Heart left ventricle (tissue), 13 donors: Measurements from ENCODE around the gene DCDC1.

Experiments used
- POLR2A ChIP-seq, 2 donors: fragments of 450-650 bp; IDR thresholded peaks; one replicate each; pipeline ENCODE4 v1.6.1; 2017; ENCODE audit warnings: antibody characterized with exemption in 2 of 2, mild to moderate bottlenecking in 2 of 2, moderate library complexity in 2 of 2
- TF ChIP-seq, protein P1 (sequence below), 12 donors: fragments of 200-600 bp; sonication (generic) in 4 of 12; IDR thresholded peaks; one replicate each; pipeline versions ENCODE4 v1.5.0 to v1.8.0; 2018 to 2022; ENCODE audit warnings: antibody characterized with exemption in 12 of 12, mild to moderate bottlenecking in 5 of 12
- donor health status: ischemic (EF 13 %, LVEDD 7.1; RV severe dilation, severe dysfunction).
- donor health status: DM: no; HTN: yes; CAD: no.
- donor health status: DM: no; HTN: no; CAD: no.
- donor health status: ischemic (EF 25% LVEDD 6.9; RV normal size, moderate dysfunction).
- donor health status: ischemic (EF 25% LVEDD 5.7; RV mildly dilated, moderate dysfunction).
- donor health status: ischemic (EF 35%, LVEDD 5.7; RV mildly dilated, moderate dysfunction).
- donor health status: nonischemic (EF 11% LVEDD 7.7; RV severe dilation, severe dysfunction).
- donor health status: DM: yes; HTN: yes; CAD: no.
- donor health status: PGD.
- donor health status: ischemic (EF 29% LVEDD 5.4; RV normal size, mild dysfunction).
- donor health status: nonischemic (EF 23%, LVEDD 6.1; RV moderate dilation, normal function).

DNA sequence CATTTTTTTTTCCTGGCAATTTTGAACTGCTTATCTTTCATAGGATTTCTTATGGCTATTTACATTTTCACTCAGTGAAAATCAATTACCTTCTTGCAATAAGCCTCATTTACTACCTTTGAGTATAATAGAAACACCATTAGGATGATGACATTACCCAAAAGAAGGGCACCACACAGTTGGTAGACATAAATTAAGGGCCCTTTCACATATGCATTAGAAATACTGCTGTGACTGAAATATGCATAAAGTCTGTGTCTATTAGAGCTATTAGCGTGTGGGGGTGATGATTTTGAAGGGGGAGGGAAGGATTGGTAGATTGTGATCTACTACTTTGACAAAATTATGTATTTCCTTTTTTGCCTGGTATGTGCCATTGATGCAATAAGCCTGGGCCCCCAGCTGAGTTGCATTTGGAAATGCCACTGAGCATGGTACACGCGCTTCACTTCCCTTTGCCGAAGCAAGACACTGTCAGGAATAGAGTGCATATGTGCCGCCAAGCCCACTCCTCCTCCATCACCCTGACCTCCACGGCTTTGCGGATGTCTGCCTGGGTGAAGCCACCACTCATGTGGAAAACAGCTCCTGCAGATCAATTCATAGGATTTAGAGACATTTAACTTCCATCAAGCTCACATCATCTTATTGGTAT, 339.3 kb downstream of the DCDC1 start:
- TF ChIP-seq, protein P1, sequence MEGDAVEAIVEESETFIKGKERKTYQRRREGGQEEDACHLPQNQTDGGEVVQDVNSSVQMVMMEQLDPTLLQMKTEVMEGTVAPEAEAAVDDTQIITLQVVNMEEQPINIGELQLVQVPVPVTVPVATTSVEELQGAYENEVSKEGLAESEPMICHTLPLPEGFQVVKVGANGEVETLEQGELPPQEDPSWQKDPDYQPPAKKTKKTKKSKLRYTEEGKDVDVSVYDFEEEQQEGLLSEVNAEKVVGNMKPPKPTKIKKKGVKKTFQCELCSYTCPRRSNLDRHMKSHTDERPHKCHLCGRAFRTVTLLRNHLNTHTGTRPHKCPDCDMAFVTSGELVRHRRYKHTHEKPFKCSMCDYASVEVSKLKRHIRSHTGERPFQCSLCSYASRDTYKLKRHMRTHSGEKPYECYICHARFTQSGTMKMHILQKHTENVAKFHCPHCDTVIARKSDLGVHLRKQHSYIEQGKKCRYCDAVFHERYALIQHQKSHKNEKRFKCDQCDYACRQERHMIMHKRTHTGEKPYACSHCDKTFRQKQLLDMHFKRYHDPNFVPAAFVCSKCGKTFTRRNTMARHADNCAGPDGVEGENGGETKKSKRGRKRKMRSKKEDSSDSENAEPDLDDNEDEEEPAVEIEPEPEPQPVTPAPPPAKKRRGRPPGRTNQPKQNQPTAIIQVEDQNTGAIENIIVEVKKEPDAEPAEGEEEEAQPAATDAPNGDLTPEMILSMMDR (IDR thresholded peaks at IDR 0.05), result no peak
- no peak for TF ChIP-seq POLR2A (IDR thresholded peaks at IDR 0.05)
